Osteocyte (in vitro differentiated cells): Measurements from ENCODE around the gene PLXND1. TPM values are rescaled to one million over a fixed set of nuclear protein-coding genes. Genes with fewer than 3 reads are reported as not detected.
"Not testable (repeated sequence)": the region's sequence is repeated elsewhere in the genome, so short reads cannot be mapped to it uniquely, and the experiment has no call there.

ENCODE experiments used
- DNase-seq: peaks from one replicate; pipeline ENCODE4 v3.0.0; 2021; ENCODE audit warnings: mixed read lengths; ENCODE audit not compliant: unreplicated experiment; ENCODE audit errors: extremely low spot score
- H3K27ac Mint-ChIP-seq: one replicate; pipeline ENCODE4 v1.8.0; 2021; ENCODE audit warnings: mild to moderate bottlenecking, mixed read lengths; ENCODE audit not compliant: unreplicated experiment
- H3K27me3 Mint-ChIP-seq: one replicate; pipeline ENCODE4 v1.8.0; 2021; ENCODE audit warnings: mixed read lengths; ENCODE audit not compliant: unreplicated experiment
- H3K36me3 Mint-ChIP-seq: one replicate; pipeline ENCODE4 v1.8.0; 2021; ENCODE audit warnings: mixed read lengths; ENCODE audit not compliant: unreplicated experiment
- H3K4me1 Mint-ChIP-seq: one replicate; pipeline ENCODE4 v1.8.0; 2021; ENCODE audit warnings: mixed read lengths; ENCODE audit not compliant: unreplicated experiment
- H3K4me3 Mint-ChIP-seq: one replicate; pipeline ENCODE4 v1.8.0; 2021; ENCODE audit warnings: mild to moderate bottlenecking, moderate library complexity, mixed read lengths; ENCODE audit not compliant: unreplicated experiment
- H3K9me3 Mint-ChIP-seq: one replicate; pipeline ENCODE4 v1.8.0; 2021; ENCODE audit warnings: mixed read lengths; ENCODE audit not compliant: unreplicated experiment
- CTCF ChIP-seq: fragments of 200-600 bp; sonication (generic); IDR thresholded peaks from 2 replicates; pipeline ENCODE4 v1.5.0; 2021; ENCODE audit warnings: antibody characterized with exemption, mild to moderate bottlenecking, moderate library complexity
- total RNA-seq: library from RNA; stranded (reverse); gene quantifications from 2 replicates; pipeline ENCODE4 v1.2.1, GENCODE V29; 2021

PLXND1 gene
- total RNA-seq, 1 donor from 2014 or later: 358 TPM

- TF ChIP-seq CTCF: no peak
- DNase-seq: no peak
- Mint-ChIP-seq H3K4me3 (no peak overlapping the region), H3K9me3 (no peaks in the 10 kb centered on the region), H3K36me3 (no peaks in the 10 kb centered on the region), H3K27me3 (no peaks in the 10 kb centered on the region), H3K4me1 (peaks cover 70% of the 10 kb centered on the region), H3K27ac (no peak overlapping the region)
These were observed 8.0 kb upstream of the PLXND1 start for GRCh38 chr3:129614435-129614834.

- Mint-ChIP-seq H3K27ac (no peak overlapping the region), H3K36me3 (no peaks in the 10 kb centered on the region), H3K4me1 (peaks cover 70% of the 10 kb centered on the region), H3K27me3 (no peaks in the 10 kb centered on the region), H3K4me3 (no peak overlapping the region), H3K9me3 (no peaks in the 10 kb centered on the region)
- no peak for DNase-seq
- TF ChIP-seq CTCF: no peak
These were observed 6.9 kb upstream of the PLXND1 start for GRCh38 chr3:129613367-129613740.

- H3K4me3 Mint-ChIP-seq: no peak overlapping the region
- H3K4me1 Mint-ChIP-seq: peaks cover 68% of the 10 kb centered on the region
- H3K27ac Mint-ChIP-seq: peak overlapping the region; percentile 78
These were observed 6.3 kb upstream of the PLXND1 start for GRCh38 chr3:129612534-129613366.

GRCh38 chr3:129611812-129612533 lies 5.5 kb upstream of the PLXND1 start:
- no peak for DNase-seq
- H3K27ac Mint-ChIP-seq: peak overlapping the region; percentile 78
- no peaks in the 10 kb centered on the region for H3K9me3 Mint-ChIP-seq
- TF ChIP-seq CTCF: no peak
- no peaks in the 10 kb centered on the region for H3K27me3 Mint-ChIP-seq
- H3K36me3 Mint-ChIP-seq: no peaks in the 10 kb centered on the region
- H3K4me3 Mint-ChIP-seq: peak overlapping the region; percentile 29
- H3K4me1 Mint-ChIP-seq: peaks cover 72% of the 10 kb centered on the region

More at GRCh38 chr3:129612534-129613366, 6.3 kb upstream of the PLXND1 start:
- no peak for TF ChIP-seq CTCF
- H3K9me3 Mint-ChIP-seq: no peaks in the 10 kb centered on the region
- no peaks in the 10 kb centered on the region for H3K36me3 Mint-ChIP-seq
- DNase-seq: no peak
- no peaks in the 10 kb centered on the region for H3K27me3 Mint-ChIP-seq

GRCh38 chr3:129611446-129611800 lies 4.9 kb upstream of the PLXND1 start:
- Mint-ChIP-seq H3K9me3 (no peaks in the 10 kb centered on the region), H3K4me3 (no peak overlapping the region), H3K27ac (peak overlapping the region; percentile 78), H3K4me1 (peaks cover 69% of the 10 kb centered on the region), H3K27me3 (no peaks in the 10 kb centered on the region), H3K36me3 (no peaks in the 10 kb centered on the region)
- TF ChIP-seq CTCF: no peak
- no peak for DNase-seq

- not testable (repeated sequence) for H3K4me3 Mint-ChIP-seq, DNase-seq, H3K9me3 Mint-ChIP-seq, H3K27me3 Mint-ChIP-seq, H3K36me3 Mint-ChIP-seq
- Mint-ChIP-seq H3K27ac (peak overlapping the region; percentile 78), H3K4me1 (peaks cover 64% of the 10 kb centered on the region)
These were observed 4.4 kb upstream of the PLXND1 start for GRCh38 chr3:129610794-129611445.
